Astrocyte (in vitro differentiated cells and primary cell): Measurements from ENCODE around the gene ADCY1.

Source experiments
- EZH2 ChIP-seq: IDR thresholded peaks from 2 replicates; pipeline ENCODE4 v1.6.1; 2012; ENCODE audit warnings: mild to moderate bottlenecking, low read length, inconsistent platforms; ENCODE audit not compliant: insufficient read depth
- TF ChIP-seq, protein P1 (sequence below): IDR thresholded peaks from 2 replicates; pipeline ENCODE4 v1.5.1; 2011; ENCODE audit warnings: low read depth, mild to moderate bottlenecking, inconsistent platforms, low read length, moderate library complexity; ENCODE audit not compliant: insufficient read depth

DNA sequence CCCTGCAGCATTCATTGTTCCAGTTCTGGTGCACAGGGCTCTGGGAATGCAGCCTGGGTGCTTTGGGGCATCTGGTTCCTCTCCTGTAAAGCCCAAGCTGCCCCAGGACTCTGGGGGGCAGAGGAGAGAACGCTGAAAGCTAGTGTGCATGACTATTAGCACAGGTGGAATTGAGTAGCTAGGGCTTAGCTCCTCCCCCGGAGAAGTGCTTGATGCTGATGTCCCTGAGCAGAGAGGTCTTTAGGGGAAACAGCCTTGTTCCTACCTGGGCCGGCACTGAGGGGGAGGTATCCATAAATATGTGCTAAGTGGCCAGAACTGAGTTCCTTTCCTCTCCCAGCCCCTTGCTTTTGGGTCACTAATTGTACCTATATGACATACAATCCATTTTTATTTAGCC is 3.9 kb downstream of the ADCY1 start:
- TF ChIP-seq, protein P1, sequence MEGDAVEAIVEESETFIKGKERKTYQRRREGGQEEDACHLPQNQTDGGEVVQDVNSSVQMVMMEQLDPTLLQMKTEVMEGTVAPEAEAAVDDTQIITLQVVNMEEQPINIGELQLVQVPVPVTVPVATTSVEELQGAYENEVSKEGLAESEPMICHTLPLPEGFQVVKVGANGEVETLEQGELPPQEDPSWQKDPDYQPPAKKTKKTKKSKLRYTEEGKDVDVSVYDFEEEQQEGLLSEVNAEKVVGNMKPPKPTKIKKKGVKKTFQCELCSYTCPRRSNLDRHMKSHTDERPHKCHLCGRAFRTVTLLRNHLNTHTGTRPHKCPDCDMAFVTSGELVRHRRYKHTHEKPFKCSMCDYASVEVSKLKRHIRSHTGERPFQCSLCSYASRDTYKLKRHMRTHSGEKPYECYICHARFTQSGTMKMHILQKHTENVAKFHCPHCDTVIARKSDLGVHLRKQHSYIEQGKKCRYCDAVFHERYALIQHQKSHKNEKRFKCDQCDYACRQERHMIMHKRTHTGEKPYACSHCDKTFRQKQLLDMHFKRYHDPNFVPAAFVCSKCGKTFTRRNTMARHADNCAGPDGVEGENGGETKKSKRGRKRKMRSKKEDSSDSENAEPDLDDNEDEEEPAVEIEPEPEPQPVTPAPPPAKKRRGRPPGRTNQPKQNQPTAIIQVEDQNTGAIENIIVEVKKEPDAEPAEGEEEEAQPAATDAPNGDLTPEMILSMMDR, result no peak
- no peak for TF ChIP-seq EZH2
